ENCODE results near the gene PIEZO1. TPM values are rescaled to one million over a fixed set of nuclear protein-coding genes. Genes with fewer than 3 reads are reported as not detected.

PIEZO1 gene
- polyA plus RNA-seq, 1 donor = 92.9 TPM

DNA sequence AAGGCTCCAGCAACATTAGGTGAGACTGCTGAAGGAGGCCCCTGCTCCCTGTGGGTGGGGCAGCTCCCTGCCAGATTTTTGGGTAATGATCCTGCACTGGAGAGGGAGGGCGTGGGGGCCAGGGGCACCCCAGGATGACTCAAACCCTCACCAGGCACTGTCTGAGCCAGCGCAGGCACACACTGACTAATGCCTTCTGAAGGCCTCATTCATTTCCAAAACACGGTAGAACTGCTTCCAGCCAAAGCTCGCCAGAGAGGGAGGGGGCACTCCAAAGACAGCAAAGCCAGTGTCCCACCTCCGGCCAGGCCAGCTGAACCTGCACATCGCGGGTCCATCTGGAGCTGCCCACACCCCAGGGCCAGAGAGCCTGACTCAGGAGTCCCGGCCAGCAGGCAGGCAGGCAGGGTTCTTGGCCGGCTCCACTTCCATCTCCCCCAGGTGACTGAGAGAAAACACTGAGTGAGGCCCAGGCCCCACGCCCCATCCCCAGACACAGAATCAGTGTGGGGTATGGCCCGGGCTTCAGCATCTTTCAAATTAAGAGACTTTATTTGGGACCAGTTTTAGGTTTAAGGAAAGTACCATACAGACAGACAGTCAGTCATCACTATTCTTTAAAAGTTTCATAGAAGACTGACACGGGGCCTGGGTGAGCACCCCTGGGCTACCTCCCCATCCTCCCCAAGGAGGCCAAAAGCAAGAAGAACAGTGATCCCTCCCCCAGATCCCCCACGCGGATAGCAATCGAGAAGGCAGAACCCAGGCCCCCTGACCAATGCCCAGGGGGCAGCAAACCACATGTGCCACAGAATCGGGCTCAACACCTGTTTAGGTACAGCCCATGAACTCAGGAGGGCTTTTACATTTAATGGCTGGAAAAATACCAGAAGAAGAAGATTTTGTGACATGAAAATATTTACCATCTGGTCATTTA lies 2.3 kb downstream of the PIEZO1 start:
- WGBS (ENCODE audit: insufficient coverage, low lambda C conversion rate) = no CpG with 5 or more reads among the region's 16 CpGs
- Histone ChIP-seq H3K4me3 (ENCODE audit: low read length) (no peak overlapping the region), H3K9me3 (ENCODE audit: control insufficient read depth, low read depth, low read length) (peaks cover 5% of the 10 kb centered on the region), H3K4me1 (ENCODE audit: control insufficient read depth, insufficient read depth, low read length) (peaks cover 50% of the 10 kb centered on the region), H3K27me3 (ENCODE audit: control insufficient read depth, insufficient read depth, low read length) (no peaks in the 10 kb centered on the region), H3K36me3 (ENCODE audit: control insufficient read depth, insufficient read depth, low read length) (no peaks in the 10 kb centered on the region), H3K27ac (ENCODE audit: low read length) (peak overlapping the region; percentile 49)
- no peak for DNase-seq

GRCh38 chr16:88781140-88782077 lies 3.6 kb downstream of the PIEZO1 start:
- no peak overlapping the region for H3K27ac ChIP-seq (ENCODE audit: low read length)
- WGBS (ENCODE audit: insufficient coverage, low lambda C conversion rate) = no CpG with 5 or more reads among the region's 28 CpGs
- no peak overlapping the region for H3K4me3 ChIP-seq (ENCODE audit: low read length)
- no peaks in the 10 kb centered on the region for H3K27me3 ChIP-seq (ENCODE audit: control insufficient read depth, insufficient read depth, low read length)
- DNase-seq = peak in 1 of 2 donors; percentile 59
- no peaks in the 10 kb centered on the region for H3K36me3 ChIP-seq (ENCODE audit: control insufficient read depth, insufficient read depth, low read length)
- peaks cover 46% of the 10 kb centered on the region for H3K4me1 ChIP-seq (ENCODE audit: control insufficient read depth, insufficient read depth, low read length)
- peaks cover 5% of the 10 kb centered on the region for H3K9me3 ChIP-seq (ENCODE audit: control insufficient read depth, low read depth, low read length)

GRCh38 chr16:88780142-88781062 lies 4.6 kb downstream of the PIEZO1 start:
- DNase-seq = peak in 1 of 2 donors; percentile 53
- H3K4me3 ChIP-seq (ENCODE audit: low read length) = no peak overlapping the region

DNA sequence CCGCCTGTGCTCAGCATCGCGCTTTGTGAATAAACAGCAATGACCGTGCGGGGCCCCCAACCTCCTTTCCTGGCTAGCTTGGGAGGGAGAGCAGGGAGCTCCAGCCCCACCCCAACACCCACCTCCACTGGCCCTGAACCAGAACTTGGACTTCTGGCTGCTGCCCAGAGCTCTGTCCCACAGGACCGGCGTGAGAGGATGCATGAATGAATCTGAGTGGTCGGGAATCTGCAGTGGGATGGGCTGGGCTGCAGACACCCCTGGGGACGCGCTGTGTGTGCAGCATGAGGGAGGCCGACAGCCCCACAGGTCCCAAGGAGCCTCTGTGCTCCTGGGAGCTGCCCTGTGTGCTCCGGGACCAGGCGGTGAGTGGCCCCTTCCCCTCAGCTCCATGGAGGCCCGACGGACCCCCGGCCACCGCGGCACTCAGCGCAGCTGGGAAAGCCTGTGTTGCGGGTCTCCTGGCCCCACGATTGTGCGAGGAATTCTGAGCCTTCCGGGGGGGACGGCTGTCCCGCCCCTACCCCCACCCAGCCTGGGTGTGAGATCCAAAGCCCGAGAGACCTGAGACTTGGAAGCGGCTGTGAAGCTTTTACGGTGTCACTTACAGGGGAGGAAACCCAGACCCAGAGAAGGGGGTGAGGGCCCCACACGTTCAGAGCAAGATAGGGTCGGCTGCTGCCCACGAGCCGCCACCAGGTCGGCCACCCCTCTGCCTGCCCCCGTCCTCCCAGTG lies 5.4 kb downstream of the PIEZO1 start:
- no CpG with 5 or more reads among the region's 34 CpGs for whole genome bisulfite sequencing (ENCODE audit: insufficient coverage, low lambda C conversion rate)
- DNase-seq = peak in 1 of 2 donors; percentile 34
- H3K4me1 ChIP-seq (ENCODE audit: control insufficient read depth, insufficient read depth, low read length) = peaks cover 47% of the 10 kb centered on the region
- peaks cover 8% of the 10 kb centered on the region for H3K9me3 ChIP-seq (ENCODE audit: control insufficient read depth, low read depth, low read length)
- no peaks in the 10 kb centered on the region for H3K36me3 ChIP-seq (ENCODE audit: control insufficient read depth, insufficient read depth, low read length)
- no peak overlapping the region for H3K4me3 ChIP-seq (ENCODE audit: low read length)
- H3K27me3 ChIP-seq (ENCODE audit: control insufficient read depth, insufficient read depth, low read length) = no peaks in the 10 kb centered on the region
- no peak overlapping the region for H3K27ac ChIP-seq (ENCODE audit: low read length)

More at GRCh38 chr16:88780142-88781062, 4.6 kb downstream of the PIEZO1 start:
- Histone ChIP-seq H3K4me1 (ENCODE audit: control insufficient read depth, insufficient read depth, low read length) (peaks cover 46% of the 10 kb centered on the region), H3K36me3 (ENCODE audit: control insufficient read depth, insufficient read depth, low read length) (no peaks in the 10 kb centered on the region), H3K9me3 (ENCODE audit: control insufficient read depth, low read depth, low read length) (peaks cover 8% of the 10 kb centered on the region), H3K27me3 (ENCODE audit: control insufficient read depth, insufficient read depth, low read length) (no peaks in the 10 kb centered on the region), H3K27ac (ENCODE audit: low read length) (no peak overlapping the region)
- WGBS (ENCODE audit: insufficient coverage, low lambda C conversion rate) = 82% methylated on average over 3 of the region's 13 CpGs

DNA sequence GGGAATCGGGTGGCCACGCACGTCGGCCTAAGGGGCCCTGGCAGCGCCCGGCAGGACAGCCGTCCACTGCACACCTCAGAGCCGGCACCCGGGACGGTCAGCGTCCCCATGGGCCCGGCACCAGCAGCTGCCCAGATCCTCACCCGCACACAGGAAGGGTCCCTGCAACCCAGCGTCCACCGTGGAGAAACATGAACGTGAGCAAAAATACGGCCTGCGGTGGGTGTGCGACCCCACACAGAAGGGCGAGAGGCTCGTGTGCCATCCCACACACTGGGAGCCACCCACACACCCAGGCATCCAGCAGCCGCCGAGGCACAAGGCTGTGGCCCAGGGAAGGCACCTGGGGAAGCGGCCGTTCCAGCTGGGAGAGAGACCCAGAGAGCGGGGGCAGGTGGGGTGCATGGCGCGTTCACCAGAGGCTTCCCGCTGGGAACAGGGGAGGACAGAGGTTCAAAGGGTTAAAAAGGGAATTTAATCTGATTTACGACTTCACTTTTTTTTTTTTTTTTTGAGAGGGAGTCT lies 6.4 kb downstream of the PIEZO1 start:
- Histone ChIP-seq H3K4me3 (ENCODE audit: low read length) (no peak overlapping the region), H3K27me3 (ENCODE audit: control insufficient read depth, insufficient read depth, low read length) (no peaks in the 10 kb centered on the region), H3K4me1 (ENCODE audit: control insufficient read depth, insufficient read depth, low read length) (peaks cover 52% of the 10 kb centered on the region), H3K9me3 (ENCODE audit: control insufficient read depth, low read depth, low read length) (peaks cover 8% of the 10 kb centered on the region), H3K27ac (ENCODE audit: low read length) (no peak overlapping the region), H3K36me3 (ENCODE audit: control insufficient read depth, insufficient read depth, low read length) (no peaks in the 10 kb centered on the region)
- no peak for DNase-seq
- WGBS (ENCODE audit: insufficient coverage, low lambda C conversion rate) = no CpG with 5 or more reads among the region's 30 CpGs

- H3K27ac ChIP-seq (ENCODE audit: low read length) = no peak overlapping the region
- H3K4me3 ChIP-seq (ENCODE audit: low read length) = no peak overlapping the region
- no peaks in the 10 kb centered on the region for H3K27me3 ChIP-seq (ENCODE audit: control insufficient read depth, insufficient read depth, low read length)
- 100% methylated on average over 1 of the region's 7 CpGs for WGBS (ENCODE audit: insufficient coverage, low lambda C conversion rate)
- no peak for DNase-seq
- peaks cover 8% of the 10 kb centered on the region for H3K9me3 ChIP-seq (ENCODE audit: control insufficient read depth, low read depth, low read length)
- peaks cover 53% of the 10 kb centered on the region for H3K4me1 ChIP-seq (ENCODE audit: control insufficient read depth, insufficient read depth, low read length)
- H3K36me3 ChIP-seq (ENCODE audit: control insufficient read depth, insufficient read depth, low read length) = no peaks in the 10 kb centered on the region
These were observed 6.8 kb downstream of the PIEZO1 start for GRCh38 chr16:88778271-88778525.

GRCh38 chr16:88777471-88778270 lies 7.3 kb downstream of the PIEZO1 start:
- Histone ChIP-seq H3K27me3 (ENCODE audit: control insufficient read depth, insufficient read depth, low read length) (no peaks in the 10 kb centered on the region), H3K4me3 (ENCODE audit: low read length) (no peak overlapping the region), H3K4me1 (ENCODE audit: control insufficient read depth, insufficient read depth, low read length) (peaks cover 54% of the 10 kb centered on the region), H3K27ac (ENCODE audit: low read length) (no peak overlapping the region), H3K9me3 (ENCODE audit: control insufficient read depth, low read depth, low read length) (peaks cover 8% of the 10 kb centered on the region), H3K36me3 (ENCODE audit: control insufficient read depth, insufficient read depth, low read length) (no peaks in the 10 kb centered on the region)
- DNase-seq = no peak
- no CpG with 5 or more reads among the region's 34 CpGs for WGBS (ENCODE audit: insufficient coverage, low lambda C conversion rate)

GRCh38 chr16:88775825-88776224 lies 9.2 kb downstream of the PIEZO1 start:
- peaks cover 50% of the 10 kb centered on the region for H3K4me1 ChIP-seq (ENCODE audit: control insufficient read depth, insufficient read depth, low read length)
- no CpG with 5 or more reads among the region's 18 CpGs for WGBS (ENCODE audit: insufficient coverage, low lambda C conversion rate)
- no peak for DNase-seq
- H3K36me3 ChIP-seq (ENCODE audit: control insufficient read depth, insufficient read depth, low read length) = no peaks in the 10 kb centered on the region
- peaks cover 8% of the 10 kb centered on the region for H3K9me3 ChIP-seq (ENCODE audit: control insufficient read depth, low read depth, low read length)
- no peak overlapping the region for H3K27ac ChIP-seq (ENCODE audit: low read length)
- H3K4me3 ChIP-seq (ENCODE audit: low read length) = no peak overlapping the region
- H3K27me3 ChIP-seq (ENCODE audit: control insufficient read depth, insufficient read depth, low read length) = no peaks in the 10 kb centered on the region
